AML-193 (cell line): ENCODE measurements around the gene ADGRD1.

Source experiments
- DNase-seq, 2 experiments: peaks; one replicate each; lab custom pipeline; 2025; lab: John Stamatoyannopoulos, UW

Gene ADGRD1

DNA sequence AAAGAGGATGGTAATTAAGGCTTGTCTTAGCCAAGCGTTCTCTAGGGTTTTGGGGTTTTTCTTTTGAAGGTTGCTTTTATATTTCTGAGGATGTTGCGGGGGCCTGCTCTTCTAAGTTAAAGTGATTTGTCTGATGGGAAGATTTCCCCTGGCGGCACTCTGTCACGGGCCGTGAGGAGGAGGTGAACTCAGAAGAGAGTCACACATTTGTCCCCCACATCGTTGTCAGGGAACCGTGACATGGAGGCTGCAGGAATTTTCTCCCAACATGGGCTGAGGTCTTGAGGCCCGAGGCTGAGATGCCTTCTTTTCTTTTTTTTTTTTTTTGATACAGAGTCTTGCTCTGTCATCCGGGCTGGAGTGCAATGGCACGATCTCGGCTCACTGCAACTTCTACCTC is 71.5 kb downstream of the ADGRD1 start:
- no peak for DNase-seq

GRCh38 chr12:131025939-131026702 is 72.4 kb downstream of the ADGRD1 start:
- DNase-seq = no peak

- no peak for DNase-seq
These were observed 73.0 kb downstream of the ADGRD1 start for GRCh38 chr12:131026754-131027153.

- no peak for DNase-seq
These were observed 73.6 kb downstream of the ADGRD1 start for GRCh38 chr12:131027264-131027663.

DNA sequence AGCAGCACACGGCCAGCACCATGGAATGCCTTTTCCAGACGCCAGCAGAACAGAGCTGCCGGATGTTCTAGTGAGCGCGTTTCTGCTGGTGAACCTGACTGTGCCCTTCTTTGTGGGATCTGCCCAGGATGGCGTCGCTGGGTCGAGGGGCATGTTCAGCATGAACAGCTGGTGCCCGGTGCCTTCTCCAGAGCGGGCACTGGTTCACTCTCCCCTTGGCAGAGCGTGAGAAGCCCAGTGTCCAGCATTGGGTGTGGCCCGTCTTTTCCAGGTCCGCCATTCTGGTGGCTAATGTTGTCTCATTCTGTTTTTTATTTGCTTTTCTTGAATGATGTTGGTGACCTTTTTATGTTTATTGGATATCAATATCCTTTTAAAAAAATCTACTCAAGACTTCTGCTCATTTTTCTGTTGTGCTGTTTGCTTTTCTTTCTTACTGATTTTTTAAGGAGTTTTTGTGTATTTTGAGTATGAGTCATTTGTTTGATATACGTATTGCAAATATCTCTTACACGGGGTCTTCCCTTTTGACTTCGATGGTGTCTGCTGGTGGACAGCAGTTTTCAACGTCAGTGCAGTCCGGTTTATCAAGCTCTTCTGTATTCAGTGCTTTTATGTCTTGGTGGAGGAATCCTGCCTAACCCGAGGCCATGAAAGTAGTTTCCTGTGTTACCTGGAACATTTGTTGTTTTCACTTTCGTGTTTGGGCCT is 74.3 kb downstream of the ADGRD1 start:
- no peak for DNase-seq

DNA sequence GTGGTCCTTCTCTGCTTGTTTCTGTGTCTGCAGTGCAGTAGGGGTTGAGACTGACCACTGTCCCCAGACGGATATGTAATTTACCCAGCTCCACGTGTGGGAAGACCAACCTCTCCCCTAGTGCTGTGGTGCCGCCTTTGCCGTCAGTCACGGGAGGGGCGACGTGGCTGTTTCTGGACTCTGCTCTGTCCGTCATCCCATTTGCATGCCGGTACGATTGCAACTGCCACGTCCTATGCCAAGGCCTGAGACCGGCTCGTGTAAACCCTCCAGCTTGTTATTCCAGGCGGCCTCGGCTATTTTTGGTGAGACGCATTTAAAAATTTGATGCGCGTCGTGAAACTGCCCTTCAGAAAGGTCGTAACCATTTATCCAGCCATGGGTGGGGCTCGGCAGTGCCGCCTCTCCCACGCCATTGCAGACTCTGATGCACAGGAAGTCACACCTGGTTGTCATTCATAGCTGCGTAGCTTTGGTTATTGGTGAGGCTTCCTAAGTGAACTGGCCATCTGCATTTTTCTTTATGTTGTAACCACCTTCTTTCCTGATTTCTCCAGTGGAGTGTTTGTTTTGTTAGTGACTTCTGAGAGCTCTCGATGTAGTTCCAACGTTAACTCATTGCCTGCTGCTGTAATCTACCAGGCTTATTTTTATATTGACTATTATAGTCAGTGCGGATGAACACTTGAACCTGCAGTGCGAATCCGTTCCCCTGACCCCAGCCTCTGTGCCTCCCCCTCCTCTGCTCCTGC is 75.1 kb downstream of the ADGRD1 start:
- no peak for DNase-seq

DNA sequence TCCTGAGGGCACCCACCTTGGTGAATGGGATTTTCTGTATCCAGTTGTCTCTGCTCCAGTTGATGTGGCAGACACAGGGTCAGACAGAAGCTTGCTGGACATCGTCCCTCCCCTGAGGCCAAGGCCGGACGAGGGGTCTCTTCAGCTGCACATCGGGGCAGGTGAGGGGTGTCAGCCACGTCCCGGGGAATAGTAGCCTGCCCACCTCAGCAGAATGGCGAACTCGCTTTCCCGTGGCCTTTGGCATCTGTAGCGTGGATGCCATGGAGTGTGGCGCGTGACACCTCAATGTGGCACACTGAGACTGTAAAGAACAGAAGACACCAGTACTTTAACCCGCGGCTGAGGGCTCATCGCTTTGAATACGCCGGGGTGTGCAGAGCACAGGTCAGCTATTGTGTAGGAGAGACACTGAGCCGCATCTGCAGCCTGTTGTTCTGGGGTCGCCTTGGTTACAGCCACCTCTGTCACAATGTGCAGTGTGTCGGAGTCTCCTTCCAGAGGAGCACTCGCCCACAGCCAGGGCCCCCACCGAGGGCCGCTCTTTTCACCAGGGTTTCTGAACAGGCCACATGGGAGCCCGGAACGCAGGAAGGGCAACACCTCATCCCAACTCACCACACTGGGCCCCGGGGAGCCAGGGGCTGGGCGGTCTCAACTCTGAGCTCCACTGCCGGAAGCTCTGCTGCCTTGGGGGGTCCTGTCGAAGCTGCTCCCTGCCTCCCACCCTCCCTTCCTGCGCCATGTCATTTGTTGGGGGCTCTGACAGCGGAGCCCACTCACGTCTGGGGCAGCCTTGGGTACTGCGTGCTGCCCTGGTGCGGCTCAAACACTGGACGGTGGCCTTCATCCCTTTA is 77.0 kb downstream of the ADGRD1 start:
- DNase-seq = no peak

DNA sequence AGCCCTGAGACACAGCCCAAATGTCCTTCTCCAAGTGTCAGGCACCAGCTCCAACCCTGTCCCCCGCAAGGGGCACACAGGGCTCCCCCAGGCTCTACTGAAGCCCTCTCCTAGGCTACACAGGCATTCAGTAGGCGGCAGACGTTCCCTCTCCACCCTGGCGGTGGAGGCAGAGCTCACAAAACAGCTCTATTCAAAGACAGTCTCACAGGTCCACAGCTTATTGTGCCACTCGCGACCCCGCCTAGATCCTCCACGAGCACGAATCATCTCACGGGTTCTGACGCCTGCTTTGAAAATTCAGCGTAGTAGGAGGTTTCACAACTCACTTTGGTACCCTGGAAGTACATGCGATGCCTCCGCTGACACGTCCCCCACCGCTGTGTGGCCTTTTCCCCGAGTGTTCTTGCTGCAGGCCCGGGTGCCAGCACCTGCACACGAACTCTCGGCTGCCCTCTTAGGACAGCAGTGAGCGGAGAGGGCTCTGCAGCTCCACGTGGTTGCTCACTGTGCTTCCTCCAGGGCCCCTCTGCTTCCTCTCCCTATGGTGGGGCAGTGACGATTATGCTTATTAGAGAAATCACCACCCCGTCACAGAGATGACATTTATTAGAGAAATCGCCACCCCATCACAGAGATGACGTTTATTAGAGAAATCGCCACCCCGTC is 78.5 kb downstream of the ADGRD1 start:
- DNase-seq = no peak

GRCh38 chr12:131033486-131033885 is 79.8 kb downstream of the ADGRD1 start:
- no peak for DNase-seq

GRCh38 chr12:131033886-131034482 is 80.3 kb downstream of the ADGRD1 start:
- DNase-seq = no peak

DNA sequence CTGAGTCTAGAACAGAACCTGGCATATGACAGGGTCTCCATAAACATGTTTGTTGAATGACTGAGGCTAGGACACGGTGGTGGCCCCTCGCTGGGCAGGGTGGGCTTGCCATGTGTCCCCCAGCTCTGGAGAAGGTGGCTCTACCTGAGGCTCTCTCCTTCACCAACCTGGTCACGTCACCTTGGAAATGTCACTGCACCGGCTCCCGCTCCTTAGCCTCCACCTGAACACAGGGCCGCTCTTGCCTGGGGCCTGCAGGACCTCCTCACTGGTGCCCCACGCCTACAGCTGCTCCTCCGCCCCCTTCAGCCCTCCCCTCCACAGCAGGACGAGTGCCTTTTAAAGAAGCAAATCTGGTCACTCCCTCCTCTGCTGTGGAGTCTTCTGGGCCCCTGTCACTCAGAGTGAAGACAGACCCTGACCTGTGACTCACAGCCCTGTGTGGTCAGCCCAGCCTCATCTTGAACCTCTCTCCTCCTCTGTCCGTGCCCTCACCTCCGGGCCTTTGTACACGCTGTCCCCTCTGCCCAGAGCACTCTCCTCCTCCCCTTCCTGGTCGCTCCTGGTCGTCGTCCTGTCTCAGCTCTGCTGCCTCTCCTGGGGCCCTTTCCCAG is 81.0 kb downstream of the ADGRD1 start:
- no peak for DNase-seq

DNA sequence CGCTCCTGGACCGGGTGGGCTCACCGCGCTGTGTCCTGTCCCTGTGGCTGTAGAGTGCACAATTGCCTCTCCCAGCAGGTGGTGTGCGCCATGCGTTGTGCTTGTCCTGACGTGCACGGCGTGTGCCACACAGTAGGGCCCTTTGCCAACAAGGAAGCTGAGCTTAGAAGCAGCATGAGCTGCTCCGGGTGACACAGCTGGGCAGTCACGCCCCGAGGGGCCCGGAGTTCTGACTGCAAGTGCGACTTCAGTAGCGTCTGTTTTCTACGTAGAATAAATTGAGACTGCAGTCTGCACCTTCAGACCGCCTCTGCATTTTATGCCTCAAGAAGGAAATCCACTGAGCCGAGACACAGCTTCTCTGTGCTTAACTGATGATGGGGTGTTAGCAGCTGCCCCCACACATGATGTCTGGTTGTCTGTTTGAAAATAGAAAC is 81.6 kb downstream of the ADGRD1 start:
- no peak for DNase-seq

DNA sequence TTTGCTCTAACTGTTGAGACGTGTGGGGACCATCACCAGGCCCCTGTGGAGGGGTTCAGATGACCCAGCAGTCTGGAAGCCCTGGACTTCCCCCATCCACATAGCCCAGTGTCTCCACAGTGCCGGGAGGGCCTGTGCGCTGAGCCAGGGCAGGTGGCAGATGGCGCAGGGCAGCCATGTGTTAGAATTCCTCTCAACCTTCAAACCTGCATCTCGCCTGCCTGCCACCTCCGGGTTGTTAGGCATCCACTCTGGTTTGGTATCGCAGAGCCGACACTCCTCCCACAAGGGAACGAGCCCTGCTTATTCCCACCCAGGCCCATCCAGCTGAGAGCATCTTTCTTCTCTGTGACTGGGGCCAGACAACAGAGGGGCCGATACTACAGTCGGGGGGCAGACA is 84.5 kb downstream of the ADGRD1 start:
- DNase-seq = no peak

DNA sequence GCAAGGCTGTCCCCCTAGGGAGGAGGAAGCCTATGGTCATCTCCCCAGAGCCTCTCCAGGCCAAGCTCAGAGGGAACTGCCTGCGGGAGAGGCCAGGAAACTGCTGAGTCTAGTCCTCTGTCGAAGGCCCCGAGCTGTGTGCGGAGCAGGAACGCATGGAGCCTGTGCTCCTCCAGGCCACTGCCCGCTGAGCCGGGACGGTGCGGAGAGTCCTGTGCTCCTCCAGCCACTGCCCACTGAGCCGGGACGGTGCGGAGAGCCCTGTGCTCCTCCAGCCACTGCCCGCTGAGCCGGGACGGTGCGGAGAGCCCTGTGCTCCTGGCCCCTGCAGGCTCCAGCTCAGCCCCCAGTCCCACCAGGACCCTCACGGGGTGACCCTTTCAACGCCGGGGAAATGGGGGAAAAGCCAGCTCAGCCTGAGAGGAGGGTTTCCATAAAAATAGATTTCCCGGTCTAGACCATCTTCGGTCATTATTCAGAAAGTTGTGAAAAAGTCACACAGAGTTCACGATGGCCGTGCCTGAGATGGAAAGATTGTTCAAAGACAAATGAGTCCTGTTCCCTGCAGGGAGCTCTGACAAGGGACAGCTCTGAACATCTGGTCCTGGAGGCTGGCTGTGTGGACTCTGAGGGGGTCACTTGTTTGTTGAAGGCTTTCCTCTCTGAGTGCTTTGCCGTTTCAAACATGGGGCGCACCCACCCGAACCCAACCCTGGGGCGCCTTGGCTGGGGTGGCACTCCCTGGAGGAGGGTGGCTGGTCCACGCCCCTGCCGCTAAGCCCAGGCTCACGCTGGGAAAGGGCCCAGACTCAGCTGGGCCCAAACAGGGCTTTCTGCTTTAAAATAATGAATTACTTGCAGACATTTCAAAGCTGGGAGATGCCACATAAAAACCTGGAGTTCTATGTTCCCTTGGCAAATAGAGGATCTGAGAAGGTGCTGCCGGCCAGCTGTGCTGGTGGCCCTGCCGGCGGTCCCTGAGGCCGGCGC is 85.5 kb downstream of the ADGRD1 start:
- DNase-seq = no peak

GRCh38 chr12:131040491-131040890 is 86.8 kb downstream of the ADGRD1 start:
- no peak for DNase-seq

DNA sequence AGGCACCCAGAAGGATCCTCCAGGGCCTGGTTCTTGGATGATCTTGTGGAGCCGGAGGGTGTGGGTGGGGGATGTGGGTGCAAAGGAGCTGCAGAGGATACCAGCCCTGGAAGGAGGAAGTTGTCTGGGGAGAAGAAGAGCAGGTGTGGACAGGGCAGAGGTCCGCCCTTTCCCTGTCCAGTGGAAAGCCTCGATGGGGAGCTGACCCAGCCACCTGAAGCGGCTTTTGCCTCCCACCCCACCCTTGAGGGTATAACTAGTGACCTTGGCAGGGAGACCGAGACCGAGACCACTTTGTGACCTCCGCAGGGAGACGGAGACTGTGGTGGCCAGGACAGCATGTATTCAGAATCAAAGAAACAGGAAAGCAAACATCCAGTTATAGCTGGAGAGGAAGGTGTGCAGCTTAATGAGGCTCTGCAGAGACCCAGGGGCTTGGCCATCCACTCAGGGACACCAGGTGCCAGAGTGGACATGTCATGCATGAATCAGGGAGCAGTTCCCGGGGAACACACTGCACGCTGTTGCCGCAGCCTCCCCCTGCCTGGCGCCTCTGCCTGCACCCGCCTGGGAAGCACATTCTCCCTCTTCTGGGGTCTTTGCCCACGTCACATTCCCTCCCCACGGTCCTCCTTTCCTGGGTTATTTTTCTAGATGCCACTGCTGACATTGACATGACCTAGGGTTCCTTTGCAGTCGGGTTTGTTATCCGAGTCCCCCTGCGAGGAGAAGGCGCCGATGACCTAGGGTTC is 87.7 kb downstream of the ADGRD1 start:
- DNase-seq = no peak

GRCh38 chr12:131041968-131042833 is 88.5 kb downstream of the ADGRD1 start:
- no peak for DNase-seq
